PC-9 (cell line): ENCODE data around the gene NUDT9. TPM values are rescaled to one million over a fixed set of nuclear protein-coding genes. Genes with fewer than 3 reads are reported as not detected.
"Not testable (repeated sequence)": the region's sequence is repeated elsewhere in the genome, so short reads cannot be mapped to it uniquely, and the experiment has no call there.

ENCODE experiments used
- BruUV-seq: library from RNA; stranded (reverse); fragments of 400-500 nt; replicated peaks from 2 replicates; lab custom pipeline; 2021; lab: Mats Ljungman, UMichigan
- CTCF ChIA-PET: fragments of 300-600 bp; sonication (Branson Sonifier 250); formaldehyde crosslinking; loops from one replicate; lab custom pipeline; 2022; ENCODE audit warnings: antibody characterized with exemption; lab: Charles Lee
- POLR2A ChIA-PET: fragments of 300-600 bp; sonication (Branson Sonifier 250); formaldehyde crosslinking; loops from one replicate; lab custom pipeline; 2022; ENCODE audit warnings: antibody characterized with exemption; ENCODE audit not compliant: unreplicated experiment; lab: Charles Lee
- DNase-seq, 2 experiments: peaks; one replicate each; pipeline versions ENCODE4 v3.0.0 to v3.0.0-alpha.2; 2015 to 2022; ENCODE audit warnings: mixed read lengths in 1 of 2
- H2AFZ ChIP-seq: fragments of 200-600 bp; sonication (generic); 2 replicates; pipeline ENCODE4 v1.8.1; 2017; ENCODE audit warnings: antibody characterized with exemption
- H3F3A ChIP-seq: fragments of 200-600 bp; sonication (generic); 2 replicates; pipeline ENCODE4 v1.8.1; 2017; ENCODE audit warnings: antibody characterized with exemption, mild to moderate bottlenecking, low read depth; ENCODE audit not compliant: insufficient read depth
- H3K27ac ChIP-seq: fragments of 200-600 bp; sonication (generic); 2 replicates; pipeline ENCODE4 v1.6.1; 2016; ENCODE audit warnings: mixed run types
- H3K27me3 ChIP-seq: fragments of 200-600 bp; sonication (generic); 2 replicates; pipeline ENCODE4 v1.6.1; 2016; ENCODE audit warnings: low read depth, mixed run types; ENCODE audit not compliant: insufficient read depth
- H3K36me3 ChIP-seq: fragments of 200-600 bp; sonication (generic); 2 replicates; pipeline ENCODE4 v1.6.1; 2016; ENCODE audit warnings: low read depth, mixed run types
- H3K4me1 ChIP-seq: fragments of 200-600 bp; sonication (generic); replicated peaks from 2 replicates; pipeline ENCODE4 v1.6.1; 2016; ENCODE audit warnings: mixed run types; ENCODE audit not compliant: insufficient read depth
- H3K4me2 ChIP-seq: fragments of 200-600 bp; sonication (generic); 2 replicates; pipeline ENCODE4 v1.6.1; 2017; ENCODE audit warnings: mixed run types
- H3K4me3 ChIP-seq: fragments of 200-600 bp; sonication (generic); 2 replicates; pipeline ENCODE4 v1.6.1; 2016; ENCODE audit warnings: mixed run types
- H3K79me2 ChIP-seq: fragments of 200-600 bp; sonication (generic); 2 replicates; pipeline ENCODE4 v1.6.1; 2017; ENCODE audit warnings: low read depth, mixed run types
- H3K9me2 ChIP-seq: fragments of 200-600 bp; sonication (generic); 2 replicates; pipeline ENCODE4 v1.8.1; 2017; ENCODE audit warnings: mild to moderate bottlenecking; ENCODE audit not compliant: insufficient read depth
- H3K9me3 ChIP-seq: fragments of 200-600 bp; sonication (generic); 2 replicates; pipeline ENCODE4 v1.8.1; 2016; ENCODE audit warnings: low read depth; ENCODE audit not compliant: insufficient read depth
- H4K20me1 ChIP-seq: fragments of 200-600 bp; sonication (generic); 2 replicates; pipeline ENCODE4 v1.8.1; 2017; ENCODE audit not compliant: insufficient read depth
- EZH2 ChIP-seq: fragments of 200-600 bp; sonication (generic); IDR thresholded peaks from 2 replicates; pipeline ENCODE4 v1.8.0; 2017; ENCODE audit warnings: antibody characterized with exemption, low read depth
- intact Hi-C: fragments of 100-400 bp; cut with micrococcal nuclease; formaldehyde crosslinking; loops from one replicate; pipeline ENCODE4 v1.10.0; 2022; ENCODE audit not compliant: unreplicated experiment
- total RNA-seq: library from RNA; stranded (reverse); gene quantifications from 2 replicates; pipeline ENCODE4 v1.2.3, GENCODE V29; 2021
- TF ChIP-seq, protein P1 (sequence below): fragments of 200-600 bp; sonication (generic); conservative IDR thresholded peaks from 2 replicates; pipeline ENCODE4 v1.6.1; 2017; ENCODE audit warnings: mixed run types, antibody characterized with exemption, mild to moderate bottlenecking, moderate library complexity

NUDT9 gene
- total RNA-seq, 1 experiment from 2014 or later, result 14.7 TPM

DNA sequence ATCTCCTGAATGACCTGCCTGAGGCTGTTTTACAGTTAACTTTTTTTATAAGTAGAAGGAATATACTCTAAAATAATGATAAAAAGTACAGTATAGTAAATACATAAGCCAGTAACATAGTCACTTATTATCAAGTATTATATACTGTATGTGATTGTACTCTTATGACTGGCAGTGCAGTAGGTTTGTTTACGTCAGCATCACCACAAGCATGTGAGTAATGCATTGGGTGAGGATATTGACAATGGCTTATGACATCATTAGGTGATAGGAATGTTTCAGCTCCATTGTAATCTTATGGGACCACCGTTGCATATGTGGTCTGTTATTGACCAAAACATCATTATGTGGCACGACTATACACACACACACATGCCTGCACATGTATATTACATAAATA is 20.5 kb downstream of the NUDT9 start:
- CTCF ChIA-PET, result no interaction called here
- BruUV-seq, result no TSS peak
- Histone ChIP-seq H2AFZ (no peak overlapping the region), H3K9me2 (no peaks in the 10 kb centered on the region), H3K4me2 (no peak overlapping the region), H3K79me2 (no peaks in the 10 kb centered on the region), H3K27me3 (no peaks in the 10 kb centered on the region), H3K4me1 (no peaks in the 10 kb centered on the region), H3K9me3 (no peaks in the 10 kb centered on the region), H3F3A (no peaks in the 10 kb centered on the region), H4K20me1 (no peaks in the 10 kb centered on the region), H3K36me3 (no peaks in the 10 kb centered on the region; the same call in 1 of the 2 replicates), H3K27ac (no peak overlapping the region), H3K4me3 (no peak overlapping the region)
- POLR2A ChIA-PET, result no interaction called here
- TF ChIP-seq, protein P1, sequence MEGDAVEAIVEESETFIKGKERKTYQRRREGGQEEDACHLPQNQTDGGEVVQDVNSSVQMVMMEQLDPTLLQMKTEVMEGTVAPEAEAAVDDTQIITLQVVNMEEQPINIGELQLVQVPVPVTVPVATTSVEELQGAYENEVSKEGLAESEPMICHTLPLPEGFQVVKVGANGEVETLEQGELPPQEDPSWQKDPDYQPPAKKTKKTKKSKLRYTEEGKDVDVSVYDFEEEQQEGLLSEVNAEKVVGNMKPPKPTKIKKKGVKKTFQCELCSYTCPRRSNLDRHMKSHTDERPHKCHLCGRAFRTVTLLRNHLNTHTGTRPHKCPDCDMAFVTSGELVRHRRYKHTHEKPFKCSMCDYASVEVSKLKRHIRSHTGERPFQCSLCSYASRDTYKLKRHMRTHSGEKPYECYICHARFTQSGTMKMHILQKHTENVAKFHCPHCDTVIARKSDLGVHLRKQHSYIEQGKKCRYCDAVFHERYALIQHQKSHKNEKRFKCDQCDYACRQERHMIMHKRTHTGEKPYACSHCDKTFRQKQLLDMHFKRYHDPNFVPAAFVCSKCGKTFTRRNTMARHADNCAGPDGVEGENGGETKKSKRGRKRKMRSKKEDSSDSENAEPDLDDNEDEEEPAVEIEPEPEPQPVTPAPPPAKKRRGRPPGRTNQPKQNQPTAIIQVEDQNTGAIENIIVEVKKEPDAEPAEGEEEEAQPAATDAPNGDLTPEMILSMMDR, result no peak
- TF ChIP-seq EZH2, result no peak
- intact Hi-C loops, result no loop called here
- DNase-seq, result no peak

DNA sequence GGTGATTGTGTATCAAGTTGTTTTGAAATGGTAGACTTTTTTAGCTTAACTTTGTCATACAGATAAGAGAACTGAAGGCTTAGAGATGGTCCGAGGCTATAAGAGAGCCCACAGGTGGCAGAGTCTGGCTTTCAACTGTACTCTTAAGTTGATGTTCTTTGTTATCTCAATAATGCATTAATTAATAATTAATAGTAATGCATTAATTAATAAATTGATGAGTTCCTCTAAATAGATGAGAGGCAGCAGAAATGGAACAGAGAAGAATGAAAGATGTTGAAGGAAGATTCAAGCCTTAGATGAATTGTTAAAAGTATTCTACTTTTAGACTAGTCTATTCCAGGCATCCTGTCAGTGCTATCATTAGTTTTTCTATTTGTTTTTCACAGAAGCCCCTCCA is 22.4 kb downstream of the NUDT9 start:
- Histone ChIP-seq H3K9me3 (no peaks in the 10 kb centered on the region), H3K79me2 (no peaks in the 10 kb centered on the region), H3K9me2 (no peaks in the 10 kb centered on the region), H3K4me1 (no peaks in the 10 kb centered on the region), H3K4me3 (no peak overlapping the region), H4K20me1 (no peaks in the 10 kb centered on the region), H3K36me3 (no peaks in the 10 kb centered on the region; the same call in 1 of the 2 replicates), H3K27me3 (no peaks in the 10 kb centered on the region), H2AFZ (no peak overlapping the region), H3F3A (no peaks in the 10 kb centered on the region), H3K4me2 (no peak overlapping the region), H3K27ac (no peak overlapping the region)
- ChIA-PET POLR2A (no interaction called here), CTCF (no interaction called here)
- intact Hi-C loops, result no loop called here
- DNase-seq, result no peak
- TF ChIP-seq EZH2, result no peak
- TF ChIP-seq, protein P1, result no peak
- no TSS peak for BruUV-seq

DNA sequence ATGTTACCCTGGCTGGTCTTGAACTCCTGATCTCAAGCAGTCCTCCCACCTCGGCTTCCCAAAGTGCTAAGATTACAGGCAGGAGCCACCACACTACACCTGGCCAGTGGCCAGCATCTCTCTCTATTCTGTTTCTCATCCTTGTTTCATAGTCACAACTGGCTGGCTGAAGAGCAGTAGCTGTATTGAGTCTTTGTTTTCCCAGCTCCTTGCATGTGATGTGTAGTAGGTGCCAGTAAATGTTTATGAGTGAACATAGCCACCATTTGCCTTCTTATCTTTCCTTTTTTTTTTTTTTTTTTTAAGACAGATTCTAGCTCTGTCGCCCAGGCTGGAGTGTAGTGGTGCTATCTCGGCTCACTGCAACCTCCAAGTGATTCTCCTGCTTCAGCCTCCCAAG is 23.6 kb downstream of the NUDT9 start:
- ChIA-PET POLR2A (no interaction called here), CTCF (no interaction called here)
- Histone ChIP-seq H3K27me3 (no peaks in the 10 kb centered on the region), H3K9me2 (no peaks in the 10 kb centered on the region), H4K20me1 (no peaks in the 10 kb centered on the region), H3K4me2 (no peak overlapping the region), H3F3A (no peaks in the 10 kb centered on the region), H3K4me1 (no peaks in the 10 kb centered on the region), H2AFZ (no peak overlapping the region), H3K4me3 (no peak overlapping the region), H3K36me3 (no peaks in the 10 kb centered on the region; the same call in 1 of the 2 replicates), H3K27ac (no peak overlapping the region), H3K79me2 (no peaks in the 10 kb centered on the region), H3K9me3 (no peaks in the 10 kb centered on the region)
- DNase-seq, result no peak
- BruUV-seq, result no TSS peak
- intact Hi-C loops, result no loop called here
- TF ChIP-seq EZH2, result no peak
- TF ChIP-seq, protein P1, result no peak

DNA sequence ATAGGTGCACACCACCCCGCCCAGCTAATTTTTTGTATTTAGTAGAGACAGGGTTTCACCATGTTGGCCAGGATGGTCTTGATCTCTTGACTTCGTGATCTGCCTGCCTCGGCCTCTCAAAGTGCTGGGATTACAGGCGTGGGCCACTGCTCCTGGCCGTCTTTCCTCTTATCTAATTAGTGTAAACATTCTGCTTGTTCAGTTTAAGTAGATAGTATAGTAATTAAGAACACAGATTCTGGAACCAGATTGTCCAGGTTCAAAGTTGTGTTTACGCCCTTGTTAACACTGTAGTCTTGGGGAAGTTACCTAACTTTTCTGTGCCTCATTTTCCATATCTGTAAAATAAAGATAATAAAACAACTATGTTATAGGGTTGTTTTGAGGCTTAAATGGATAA is 24.0 kb downstream of the NUDT9 start:
- POLR2A ChIA-PET, BruUV-seq: not testable (repeated sequence)

More for the DNA sequence above, 24.0 kb downstream of the NUDT9 start:
- H4K20me1 ChIP-seq, H3K9me3 ChIP-seq, intact Hi-C loops, H3K9me2 ChIP-seq, H2AFZ ChIP-seq, H3K4me3 ChIP-seq, H3K79me2 ChIP-seq, H3K36me3 ChIP-seq, CTCF ChIA-PET, DNase-seq, H3K4me2 ChIP-seq, H3F3A ChIP-seq, H3K27me3 ChIP-seq, H3K4me1 ChIP-seq, H3K27ac ChIP-seq: not testable (repeated sequence)
